ENCODE data around the gene REP15.

GRCh38 chr12:27672643-27673042, 23.6 kb upstream of the REP15 start:
- TF ChIP-seq CTCF (conservative IDR thresholded peaks at IDR 0.05 in 1 of 2, IDR thresholded peaks at IDR 0.05 in 1 of 2; ENCODE audit: low read depth in 1 of 2, low read length in 2 of 2) (no peak), EZH2 (IDR thresholded peaks at IDR 0.05; ENCODE audit: low read length, missing control alignments) (no peak)

Measured in fibroblast of lung (primary cell).